Middle frontal gyrus (tissue), 1 donor: ENCODE data around the gene WWTR1.

ENCODE experiments used
- DNase-seq: peaks from one replicate; pipeline ENCODE4 v3.0.0-alpha.2; 2015; ENCODE audit warnings: low spot score; ENCODE audit errors: extremely low spot score

The WWTR1 gene

GRCh38 chr3:149535333-149535685 lies 122.5 kb downstream of the WWTR1 start:
- DNase-seq: no peak

GRCh38 chr3:149534671-149535332 lies 123.0 kb downstream of the WWTR1 start:
- DNase-seq: no peak

GRCh38 chr3:149534082-149534481 lies 123.7 kb downstream of the WWTR1 start:
- no peak for DNase-seq

- DNase-seq: no peak
These were observed 125.2 kb downstream of the WWTR1 start for GRCh38 chr3:149532489-149533180.

GRCh38 chr3:149529099-149529498 lies 128.7 kb downstream of the WWTR1 start:
- DNase-seq: no peak

- no peak for DNase-seq
These were observed 129.5 kb downstream of the WWTR1 start for GRCh38 chr3:149528340-149528650.

GRCh38 chr3:149527531-149528339 lies 130.1 kb downstream of the WWTR1 start:
- DNase-seq: no peak

- no peak for DNase-seq
These were observed 134.1 kb downstream of the WWTR1 start for GRCh38 chr3:149523512-149524299.

- no peak for DNase-seq
These were observed 137.9 kb downstream of the WWTR1 start for GRCh38 chr3:149519912-149520311.

GRCh38 chr3:149516920-149517319 lies 140.9 kb downstream of the WWTR1 start:
- no peak for DNase-seq

GRCh38 chr3:149515249-149515648 lies 142.6 kb downstream of the WWTR1 start:
- DNase-seq: no peak

GRCh38 chr3:149514471-149514870 lies 143.4 kb downstream of the WWTR1 start:
- DNase-seq: no peak

GRCh38 chr3:149512073-149512782 lies 145.6 kb downstream of the WWTR1 start:
- no peak for DNase-seq

GRCh38 chr3:149511040-149511626 lies 146.7 kb downstream of the WWTR1 start:
- no peak for DNase-seq

GRCh38 chr3:149510480-149510879 lies 147.3 kb downstream of the WWTR1 start:
- no peak for DNase-seq

GRCh38 chr3:149509526-149509925 lies 148.3 kb downstream of the WWTR1 start:
- DNase-seq: no peak

GRCh38 chr3:149507491-149508324 lies 150.1 kb downstream of the WWTR1 start:
- DNase-seq: no peak

- no peak for DNase-seq
These were observed 150.9 kb downstream of the WWTR1 start for GRCh38 chr3:149506965-149507364.

GRCh38 chr3:149506540-149506939 lies 151.3 kb downstream of the WWTR1 start:
- no peak for DNase-seq

GRCh38 chr3:149502438-149502837 lies 155.4 kb downstream of the WWTR1 start:
- no peak for DNase-seq
